VCaP (cell line): ENCODE measurements around the gene FUBP3.
A peak's percentile ranks its signal among the peaks of the same experiment; 100 is the strongest.

Source experiments
- H3K27ac ChIP-seq: fragments of 450-650 bp; 2 replicates; pipeline ENCODE4 v1.5.1; 2017
- TF ChIP-seq, protein P1 (sequence below): fragments of 450-650 bp; conservative IDR thresholded peaks from 2 replicates; pipeline ENCODE4 v1.5.1; 2017; ENCODE audit warnings: mild to moderate bottlenecking, moderate library complexity

Gene FUBP3

GRCh38 chr9:130660683-130661450 lies 81.5 kb downstream of the FUBP3 start:
- no peak overlapping the region; the same call in 1 of the 2 replicates for H3K27ac ChIP-seq
- TF ChIP-seq, protein P1, sequence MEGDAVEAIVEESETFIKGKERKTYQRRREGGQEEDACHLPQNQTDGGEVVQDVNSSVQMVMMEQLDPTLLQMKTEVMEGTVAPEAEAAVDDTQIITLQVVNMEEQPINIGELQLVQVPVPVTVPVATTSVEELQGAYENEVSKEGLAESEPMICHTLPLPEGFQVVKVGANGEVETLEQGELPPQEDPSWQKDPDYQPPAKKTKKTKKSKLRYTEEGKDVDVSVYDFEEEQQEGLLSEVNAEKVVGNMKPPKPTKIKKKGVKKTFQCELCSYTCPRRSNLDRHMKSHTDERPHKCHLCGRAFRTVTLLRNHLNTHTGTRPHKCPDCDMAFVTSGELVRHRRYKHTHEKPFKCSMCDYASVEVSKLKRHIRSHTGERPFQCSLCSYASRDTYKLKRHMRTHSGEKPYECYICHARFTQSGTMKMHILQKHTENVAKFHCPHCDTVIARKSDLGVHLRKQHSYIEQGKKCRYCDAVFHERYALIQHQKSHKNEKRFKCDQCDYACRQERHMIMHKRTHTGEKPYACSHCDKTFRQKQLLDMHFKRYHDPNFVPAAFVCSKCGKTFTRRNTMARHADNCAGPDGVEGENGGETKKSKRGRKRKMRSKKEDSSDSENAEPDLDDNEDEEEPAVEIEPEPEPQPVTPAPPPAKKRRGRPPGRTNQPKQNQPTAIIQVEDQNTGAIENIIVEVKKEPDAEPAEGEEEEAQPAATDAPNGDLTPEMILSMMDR = no peak

GRCh38 chr9:130661451-130662098 lies 82.2 kb downstream of the FUBP3 start:
- TF ChIP-seq, protein P1 = no peak

DNA sequence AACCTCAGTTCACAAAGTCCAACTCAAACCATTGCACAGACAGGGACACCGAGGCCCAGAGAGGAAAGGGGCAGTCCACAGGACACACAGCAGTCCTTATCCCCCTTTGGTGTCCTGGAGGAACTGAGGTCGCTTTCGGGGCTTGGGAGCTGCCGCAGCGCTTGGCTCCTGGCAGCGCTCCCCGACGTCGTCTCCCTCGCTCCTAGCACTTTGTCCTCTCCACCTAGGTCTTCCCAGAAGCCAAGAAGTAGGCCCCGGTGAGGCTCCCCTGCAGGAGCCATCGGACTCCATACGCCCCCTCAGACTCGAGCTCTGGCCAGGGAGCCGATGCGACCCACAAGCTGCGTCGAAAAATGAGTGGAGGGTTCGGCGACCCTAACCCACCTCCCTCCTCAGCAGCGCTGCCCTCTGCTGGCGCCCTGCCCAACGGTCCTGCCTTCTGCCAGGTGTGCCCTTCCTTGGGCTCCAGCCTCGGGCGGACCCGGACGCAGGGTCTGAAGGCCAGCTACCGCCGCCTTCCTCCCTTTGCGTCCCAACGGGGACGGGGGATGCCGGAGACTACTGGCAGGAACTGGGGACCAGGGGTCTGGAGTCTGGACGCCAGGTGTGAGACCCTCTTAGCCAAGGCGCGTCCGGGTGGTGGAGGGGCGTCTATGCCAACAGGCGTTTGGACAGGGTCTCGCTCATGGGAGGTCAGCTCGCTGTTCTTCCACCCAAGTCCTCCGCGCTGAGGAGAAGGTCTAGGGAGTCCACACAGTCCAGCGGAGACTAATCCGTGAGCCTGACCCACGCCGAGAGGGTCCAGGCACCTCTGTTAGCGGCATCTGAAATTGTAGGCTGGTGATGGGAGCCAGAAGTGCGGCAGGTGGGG lies 83.0 kb downstream of the FUBP3 start:
- TF ChIP-seq, protein P1 = no peak
- no peak overlapping the region for H3K27ac ChIP-seq

More at GRCh38 chr9:130661451-130662098, 82.2 kb downstream of the FUBP3 start:
- H3K27ac ChIP-seq = no peak overlapping the region

DNA sequence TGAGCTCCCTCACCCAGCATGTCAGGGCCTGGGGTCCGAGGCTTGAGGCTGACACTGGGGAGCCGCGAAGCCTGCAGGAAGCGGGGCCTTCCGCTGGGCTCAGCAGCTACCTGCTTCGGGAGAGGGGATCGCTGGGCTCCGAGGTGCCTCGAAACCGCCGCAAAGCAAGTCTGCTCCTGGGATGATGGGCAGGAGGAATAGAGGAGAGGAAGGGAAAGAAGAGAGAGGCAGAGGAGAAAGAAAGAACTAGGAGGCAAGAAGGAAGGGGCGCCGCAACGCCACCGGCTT lies 83.5 kb downstream of the FUBP3 start:
- H3K27ac ChIP-seq = no peak overlapping the region

DNA sequence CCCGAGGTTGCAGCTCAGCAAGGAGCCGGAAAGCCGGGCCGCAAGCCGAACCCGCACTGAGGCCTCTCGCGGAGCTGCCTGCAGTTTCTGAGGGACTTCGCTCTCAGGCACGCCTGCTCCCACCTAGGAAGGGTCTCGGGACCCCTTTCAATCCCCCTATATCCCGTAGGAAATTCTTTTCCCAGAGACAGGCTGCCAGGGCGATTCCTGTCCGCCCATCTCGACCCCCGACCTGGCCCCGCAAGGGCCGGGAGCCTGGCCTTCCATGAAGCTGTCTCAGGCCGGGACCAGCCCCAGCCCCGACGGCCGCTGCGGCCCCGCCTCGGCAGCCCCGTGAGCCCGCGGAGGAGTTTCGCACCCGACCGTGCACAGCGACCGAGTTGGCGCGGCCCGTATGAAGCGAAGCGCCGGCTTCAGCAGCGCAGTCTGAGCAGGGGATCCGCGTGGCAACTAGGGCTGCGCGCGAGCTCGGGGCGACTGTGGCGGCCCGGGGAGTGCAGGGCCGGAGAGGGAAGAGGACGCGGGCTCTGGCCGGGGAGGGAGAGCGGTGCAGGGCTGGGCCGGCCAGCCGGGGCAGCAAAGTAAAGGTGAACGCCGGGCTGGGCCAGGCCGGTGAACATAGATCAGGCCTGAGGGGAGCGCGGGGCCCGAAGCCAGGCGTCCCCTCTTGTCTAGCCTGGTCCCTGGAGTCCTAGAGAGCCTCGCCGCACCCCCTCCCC lies 84.0 kb downstream of the FUBP3 start:
- H3K27ac ChIP-seq = no peak overlapping the region
- TF ChIP-seq, protein P1 = 0 out of 2 replicates have a peak, but pooled peaks have one; percentile 9

More for the DNA sequence above, 83.5 kb downstream of the FUBP3 start:
- TF ChIP-seq, protein P1 = no peak

GRCh38 chr9:130663977-130664250 lies 84.5 kb downstream of the FUBP3 start:
- TF ChIP-seq, protein P1 = no peak

More at GRCh38 chr9:130663977-130664250, 84.5 kb downstream of the FUBP3 start:
- H3K27ac ChIP-seq = no peak overlapping the region
